ENCODE results near the gene ZHX3.

- TF ChIP-seq ELK1 (IDR thresholded peaks at IDR 0.05; ENCODE audit: low read depth, low read length), result no peak
- TF ChIP-seq CTCF (IDR thresholded peaks at IDR 0.05 in 2 of 3, conservative IDR thresholded peaks at IDR 0.05 in 1 of 3; ENCODE audit: control insufficient read depth in 2 of 3, extremely low read depth in 1 of 3, insufficient read depth in 1 of 3, low read depth in 3 of 3, low read length in 3 of 3), result no peak
- TF ChIP-seq JUND (IDR thresholded peaks at IDR 0.05; ENCODE audit: low read depth, low read length), result no peak
- TF ChIP-seq SIN3A (IDR thresholded peaks at IDR 0.05; ENCODE audit: low read depth, low read length), result no peak
These were observed 49.2 kb upstream of the ZHX3 start, which contains the start of gene EMILIN3 for GRCh38 chr20:41366546-41367392.
